Neural cell (in vitro differentiated cells): ENCODE measurements around the gene NLRP10. TPM values are rescaled to one million over a fixed set of nuclear protein-coding genes. Genes with fewer than 3 reads are reported as not detected.

ENCODE experiments used
- H2AFZ ChIP-seq: fragments of 200-600, 300-800 bp; sonication (generic), shearing (Covaris generic); 2 replicates; pipeline ENCODE4 v1.6.0; 2014; ENCODE audit warnings: low read depth, mild to moderate bottlenecking, antibody characterized with exemption, low read length, moderate library complexity
- H3F3A ChIP-seq: fragments of 200-600 bp; shearing (Covaris generic); 2 replicates; pipeline ENCODE4 v1.6.1; 2016; ENCODE audit warnings: mild to moderate bottlenecking, moderate library complexity, mixed read lengths, antibody characterized with exemption, low read length; ENCODE audit not compliant: insufficient read depth, poor library complexity, severe bottlenecking
- H3K27ac ChIP-seq: fragments of 200-600, 300-800 bp; sonication (generic), shearing (Covaris generic); 2 replicates; pipeline ENCODE4 v1.5.1; 2014; ENCODE audit warnings: mild to moderate bottlenecking, low read length, moderate library complexity
- H3K27me3 ChIP-seq: fragments of 300-800, 200-600 bp; sonication (generic), shearing (Covaris generic); 2 replicates; pipeline ENCODE4 v1.6.0; 2014; ENCODE audit warnings: mild to moderate bottlenecking, low read depth, low read length, moderate library complexity; ENCODE audit not compliant: insufficient read depth
- H3K36me3 ChIP-seq: fragments of 300-800, 200-600 bp; sonication (generic), shearing (Covaris generic); 2 replicates; pipeline ENCODE4 v1.5.1; 2014; ENCODE audit warnings: mild to moderate bottlenecking, antibody characterized with exemption, low read length, moderate library complexity; ENCODE audit not compliant: insufficient read depth
- H3K4me2 ChIP-seq: fragments of 300-800, 200-600 bp; sonication (generic), shearing (Covaris generic); 2 replicates; pipeline ENCODE4 v1.6.0; 2014; ENCODE audit warnings: mild to moderate bottlenecking, low read length
- H3K4me3 ChIP-seq: fragments of 300-800, 200-600 bp; sonication (generic), shearing (Covaris generic); 2 replicates; pipeline ENCODE4 v1.5.1; 2014; ENCODE audit warnings: mild to moderate bottlenecking, low read length, moderate library complexity
- H3K79me2 ChIP-seq: fragments of 200-600 bp; shearing (Covaris generic); replicated peaks from 2 replicates; pipeline ENCODE4 v1.6.0; 2014; ENCODE audit warnings: mild to moderate bottlenecking, low read length, moderate library complexity; ENCODE audit not compliant: insufficient read depth
- H3K9ac ChIP-seq: fragments of 300-800, 200-600 bp; sonication (generic), shearing (Covaris generic); 2 replicates; pipeline ENCODE4 v1.6.1; 2016; ENCODE audit warnings: mild to moderate bottlenecking, low read length, mixed read lengths
- H3K9me2 ChIP-seq: fragments of 200-600 bp; shearing (Covaris generic); 2 replicates; pipeline ENCODE4 v1.6.1; 2016; ENCODE audit warnings: mild to moderate bottlenecking, low read length, mixed read lengths; ENCODE audit not compliant: insufficient read depth
- H3K9me3 ChIP-seq: fragments of 200-600, 300-800 bp; sonication (generic), shearing (Covaris generic); 2 replicates; pipeline ENCODE4 v1.6.1; 2016; ENCODE audit warnings: mild to moderate bottlenecking, mixed run types, low read length, moderate library complexity, mixed read lengths
- H4K20me1 ChIP-seq: fragments of 200-600 bp; shearing (Covaris generic); 2 replicates; pipeline ENCODE4 v1.6.1; 2016; ENCODE audit warnings: mild to moderate bottlenecking, mixed run types; ENCODE audit not compliant: insufficient read depth
- EP300 ChIP-seq: fragments of 450-650 bp; conservative IDR thresholded peaks from 2 replicates; pipeline ENCODE4 v1.6.1; 2014; ENCODE audit warnings: antibody characterized with exemption, mild to moderate bottlenecking, moderate library complexity; ENCODE audit not compliant: poor library complexity, severe bottlenecking
- EZH2 ChIP-seq: fragments of 200-600, 300-800 bp; shearing (Covaris generic), sonication (generic); IDR thresholded peaks from 2 replicates; pipeline ENCODE4 v1.6.1; 2014; ENCODE audit warnings: antibody characterized with exemption, low read length, borderline replicate concordance, mild to moderate bottlenecking; ENCODE audit not compliant: insufficient read depth, poor library complexity, severe bottlenecking
- MXI1 ChIP-seq: fragments of 450-650 bp; conservative IDR thresholded peaks from 2 replicates; pipeline ENCODE4 v1.6.1; 2014; ENCODE audit warnings: antibody characterized with exemption, mild to moderate bottlenecking; ENCODE audit not compliant: poor library complexity, severe bottlenecking
- POLR2AphosphoS5 ChIP-seq: IDR thresholded peaks from 2 replicates; pipeline ENCODE4 v1.6.1; 2012
- RAD21 ChIP-seq: fragments of 450-650 bp; conservative IDR thresholded peaks from 2 replicates; pipeline ENCODE4 v1.6.1; 2014; ENCODE audit warnings: antibody characterized with exemption, mild to moderate bottlenecking, moderate library complexity
- SMC3 ChIP-seq: fragments of 450-650 bp; conservative IDR thresholded peaks from 2 replicates; pipeline ENCODE4 v1.6.1; 2014; ENCODE audit warnings: antibody characterized with exemption, mild to moderate bottlenecking, moderate library complexity; ENCODE audit not compliant: poor library complexity
- TAF1 ChIP-seq: IDR thresholded peaks from 2 replicates; pipeline ENCODE4 v1.6.1; 2012; ENCODE audit warnings: low read depth
- polyA plus RNA-seq: library from polyadenylated mRNA; depleted of rRNA; stranded (reverse); fragments of >200 nt; gene quantifications from 2 replicates; pipeline ENCODE4 v1.2.3, GENCODE V29; 2014
- TF ChIP-seq, protein P1 (sequence below): fragments of 450-650 bp; IDR thresholded peaks from 2 replicates; pipeline ENCODE4 v1.5.1; 2014; ENCODE audit warnings: antibody characterized with exemption, mild to moderate bottlenecking, moderate library complexity; ENCODE audit not compliant: poor library complexity, severe bottlenecking
- TF ChIP-seq, protein P2 (sequence below): IDR thresholded peaks from 2 replicates; pipeline ENCODE4 v1.6.1; 2012; ENCODE audit warnings: borderline replicate concordance

NLRP10 gene
- polyA plus RNA-seq, 1 donor from 2014 or later, result not detected

DNA sequence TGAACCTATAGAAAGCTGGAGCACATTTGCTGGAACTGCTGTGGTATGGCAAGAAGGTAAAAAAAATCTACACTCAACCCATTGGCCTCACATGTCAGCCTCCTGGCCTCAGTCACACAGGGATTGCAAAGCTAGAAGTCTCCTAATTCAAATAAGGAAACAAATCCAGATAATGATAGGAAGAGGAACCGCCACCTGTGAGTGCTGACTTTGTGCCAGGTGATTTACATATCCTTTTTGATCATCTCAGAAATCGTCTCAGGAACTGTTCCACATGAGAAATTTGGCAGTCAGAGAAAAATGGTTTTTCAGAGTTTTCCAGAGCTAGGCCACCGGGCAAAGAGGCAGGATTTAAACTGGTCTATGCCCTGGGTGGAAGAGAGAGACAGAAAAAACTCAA lies 986 bp downstream of the NLRP10 start:
- Histone ChIP-seq H3K27me3 (no peaks in the 10 kb centered on the region), H3K36me3 (no peaks in the 10 kb centered on the region), H3K79me2 (no peaks in the 10 kb centered on the region), H3K9me3 (no peaks in the 10 kb centered on the region), H3K27ac (no peak overlapping the region), H3K9ac (no peak overlapping the region), H3F3A (no peaks in the 10 kb centered on the region), H2AFZ (no peak overlapping the region), H3K9me2 (no peaks in the 10 kb centered on the region), H3K4me3 (no peak overlapping the region), H3K4me2 (no peak overlapping the region), H4K20me1 (no peaks in the 10 kb centered on the region)
- TF ChIP-seq MXI1, result no peak
- TF ChIP-seq EP300, result no peak

DNA sequence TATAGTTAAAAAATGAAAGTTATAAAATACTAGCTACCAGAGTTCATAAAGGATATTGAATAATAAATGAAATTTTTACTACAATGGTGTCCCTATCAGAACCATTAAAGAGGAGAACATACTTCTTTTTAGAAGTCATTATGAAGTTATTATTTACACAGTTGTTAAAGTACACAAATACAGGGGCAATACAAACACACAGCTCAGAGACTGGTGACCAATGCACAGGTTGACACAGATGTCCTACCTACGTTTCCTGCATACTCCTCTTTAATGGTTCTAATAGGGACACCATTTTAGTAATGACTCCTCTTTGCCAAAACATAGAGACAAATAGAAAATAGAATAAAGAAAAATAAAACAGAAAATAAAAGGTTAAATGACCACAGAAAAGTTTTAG lies 10.1 kb downstream of the NLRP10 start:
- no peak overlapping the region for H2AFZ ChIP-seq
- H3K79me2 ChIP-seq, result no peaks in the 10 kb centered on the region
- TF ChIP-seq SMC3 (no peak), MXI1 (no peak), TAF1 (no peak), RAD21 (no peak), EP300 (no peak), POLR2AphosphoS5 (no peak), EZH2 (no peak)
- TF ChIP-seq, protein P1, sequence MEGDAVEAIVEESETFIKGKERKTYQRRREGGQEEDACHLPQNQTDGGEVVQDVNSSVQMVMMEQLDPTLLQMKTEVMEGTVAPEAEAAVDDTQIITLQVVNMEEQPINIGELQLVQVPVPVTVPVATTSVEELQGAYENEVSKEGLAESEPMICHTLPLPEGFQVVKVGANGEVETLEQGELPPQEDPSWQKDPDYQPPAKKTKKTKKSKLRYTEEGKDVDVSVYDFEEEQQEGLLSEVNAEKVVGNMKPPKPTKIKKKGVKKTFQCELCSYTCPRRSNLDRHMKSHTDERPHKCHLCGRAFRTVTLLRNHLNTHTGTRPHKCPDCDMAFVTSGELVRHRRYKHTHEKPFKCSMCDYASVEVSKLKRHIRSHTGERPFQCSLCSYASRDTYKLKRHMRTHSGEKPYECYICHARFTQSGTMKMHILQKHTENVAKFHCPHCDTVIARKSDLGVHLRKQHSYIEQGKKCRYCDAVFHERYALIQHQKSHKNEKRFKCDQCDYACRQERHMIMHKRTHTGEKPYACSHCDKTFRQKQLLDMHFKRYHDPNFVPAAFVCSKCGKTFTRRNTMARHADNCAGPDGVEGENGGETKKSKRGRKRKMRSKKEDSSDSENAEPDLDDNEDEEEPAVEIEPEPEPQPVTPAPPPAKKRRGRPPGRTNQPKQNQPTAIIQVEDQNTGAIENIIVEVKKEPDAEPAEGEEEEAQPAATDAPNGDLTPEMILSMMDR, result no peak
- TF ChIP-seq, protein P2, sequence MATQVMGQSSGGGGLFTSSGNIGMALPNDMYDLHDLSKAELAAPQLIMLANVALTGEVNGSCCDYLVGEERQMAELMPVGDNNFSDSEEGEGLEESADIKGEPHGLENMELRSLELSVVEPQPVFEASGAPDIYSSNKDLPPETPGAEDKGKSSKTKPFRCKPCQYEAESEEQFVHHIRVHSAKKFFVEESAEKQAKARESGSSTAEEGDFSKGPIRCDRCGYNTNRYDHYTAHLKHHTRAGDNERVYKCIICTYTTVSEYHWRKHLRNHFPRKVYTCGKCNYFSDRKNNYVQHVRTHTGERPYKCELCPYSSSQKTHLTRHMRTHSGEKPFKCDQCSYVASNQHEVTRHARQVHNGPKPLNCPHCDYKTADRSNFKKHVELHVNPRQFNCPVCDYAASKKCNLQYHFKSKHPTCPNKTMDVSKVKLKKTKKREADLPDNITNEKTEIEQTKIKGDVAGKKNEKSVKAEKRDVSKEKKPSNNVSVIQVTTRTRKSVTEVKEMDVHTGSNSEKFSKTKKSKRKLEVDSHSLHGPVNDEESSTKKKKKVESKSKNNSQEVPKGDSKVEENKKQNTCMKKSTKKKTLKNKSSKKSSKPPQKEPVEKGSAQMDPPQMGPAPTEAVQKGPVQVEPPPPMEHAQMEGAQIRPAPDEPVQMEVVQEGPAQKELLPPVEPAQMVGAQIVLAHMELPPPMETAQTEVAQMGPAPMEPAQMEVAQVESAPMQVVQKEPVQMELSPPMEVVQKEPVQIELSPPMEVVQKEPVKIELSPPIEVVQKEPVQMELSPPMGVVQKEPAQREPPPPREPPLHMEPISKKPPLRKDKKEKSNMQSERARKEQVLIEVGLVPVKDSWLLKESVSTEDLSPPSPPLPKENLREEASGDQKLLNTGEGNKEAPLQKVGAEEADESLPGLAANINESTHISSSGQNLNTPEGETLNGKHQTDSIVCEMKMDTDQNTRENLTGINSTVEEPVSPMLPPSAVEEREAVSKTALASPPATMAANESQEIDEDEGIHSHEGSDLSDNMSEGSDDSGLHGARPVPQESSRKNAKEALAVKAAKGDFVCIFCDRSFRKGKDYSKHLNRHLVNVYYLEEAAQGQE, result no peak
- no peaks in the 10 kb centered on the region for H3F3A ChIP-seq
- H4K20me1 ChIP-seq, result no peaks in the 10 kb centered on the region
- H3K27ac ChIP-seq, result no peak overlapping the region
- H3K4me3 ChIP-seq, result no peak overlapping the region
- H3K9ac ChIP-seq, result no peak overlapping the region
- no peaks in the 10 kb centered on the region for H3K9me2 ChIP-seq
- no peak overlapping the region for H3K4me2 ChIP-seq
- H3K9me3 ChIP-seq, result peaks cover 6% of the 10 kb centered on the region
- no peaks in the 10 kb centered on the region for H3K36me3 ChIP-seq
- H3K27me3 ChIP-seq, result no peaks in the 10 kb centered on the region

DNA sequence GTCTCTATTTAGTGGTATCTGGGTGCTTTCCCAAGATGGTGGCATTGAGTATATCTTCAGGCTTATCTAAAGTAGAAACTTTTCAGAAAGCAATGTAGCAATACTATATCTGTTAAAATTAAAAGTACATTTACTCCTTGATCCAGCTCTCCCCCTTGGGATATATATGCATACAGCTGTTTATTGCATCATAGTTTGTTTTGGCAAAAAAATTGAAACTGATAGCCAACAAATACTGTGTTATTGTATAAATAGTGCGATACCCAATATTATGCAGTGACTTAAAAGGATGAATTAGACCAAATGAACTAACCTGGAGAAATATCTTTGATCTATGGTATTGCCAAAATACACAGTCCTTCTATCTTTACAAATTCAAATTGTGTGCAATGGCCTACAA lies 15.3 kb downstream of the NLRP10 start:
- TF ChIP-seq POLR2AphosphoS5 (no peak), EP300 (no peak), EZH2 (no peak), SMC3 (no peak), MXI1 (no peak), TAF1 (no peak), RAD21 (no peak)
- TF ChIP-seq, protein P2, result no peak
- TF ChIP-seq, protein P1, result no peak
- Histone ChIP-seq H3K9me2 (no peaks in the 10 kb centered on the region), H3K36me3 (no peaks in the 10 kb centered on the region), H2AFZ (no peak overlapping the region), H3K27me3 (no peaks in the 10 kb centered on the region), H3K9ac (no peak overlapping the region), H3K27ac (no peak overlapping the region), H3K9me3 (no peaks in the 10 kb centered on the region), H3K4me3 (no peak overlapping the region), H3K79me2 (no peaks in the 10 kb centered on the region), H3K4me2 (no peak overlapping the region), H4K20me1 (no peaks in the 10 kb centered on the region), H3F3A (no peaks in the 10 kb centered on the region)
